HEK293 (cell line): ENCODE measurements around the gene CAPN6.

Source experiments
- CTCF ChIA-PET: fragments of 350-600 bp; formaldehyde crosslinking; extraction: SDS; loops from one replicate; lab custom pipeline; 2021; ENCODE audit warnings: antibody characterized with exemption; lab: Yijun Ruan, JAX
- POLR2A ChIA-PET: fragments of 300-600 bp; formaldehyde crosslinking; extraction: SDS; loops from one replicate; lab custom pipeline; 2020; ENCODE audit warnings: antibody characterized with exemption, inconsistent platforms; lab: Yijun Ruan, JAX
- H3K27ac ChIP-seq: fragments of 200-500 bp; sonication (Bioruptor generic); 2 replicates; pipeline ENCODE4 v1.5.1; 2014; ENCODE audit warnings: low read depth, low read length, control low read depth, inconsistent platforms; ENCODE audit errors: extremely low read depth
- H3K36me3 ChIP-seq, 2 experiments: fragments of 200-500 bp in 1 of 2; sonication (Bioruptor generic) in 1 of 2; 1 replicate in 1 of 2; 2 replicates in 1 of 2; pipeline ENCODE4 v1.5.1; 2014 to 2017; ENCODE audit warnings: inconsistent platforms in 2 of 2, low read length in 2 of 2; ENCODE audit not compliant: control insufficient read depth in 2 of 2, insufficient read depth in 1 of 2
- H3K4me1 ChIP-seq: fragments of 200-500 bp; sonication (Bioruptor generic); 2 replicates; pipeline ENCODE4 v1.5.1; 2014; ENCODE audit warnings: mild to moderate bottlenecking, low read length, inconsistent platforms; ENCODE audit not compliant: control insufficient read depth, insufficient read depth
- H3K4me3 ChIP-seq: 2 replicates; pipeline ENCODE4 v1.5.1; 2011; ENCODE audit warnings: low read depth, mild to moderate bottlenecking, control low read depth, low read length, moderate library complexity
- H3K9me3 ChIP-seq: fragments of 200-500 bp; sonication (Bioruptor generic); 2 replicates; pipeline ENCODE4 v1.5.1; 2014; ENCODE audit warnings: low read depth, low read length, inconsistent platforms; ENCODE audit not compliant: control insufficient read depth, insufficient read depth
- BCL11B ChIP-seq: fragments of 450-650 bp; formaldehyde crosslinking; IDR thresholded peaks from 2 replicates; pipeline ENCODE4 v1.5.1; 2016; ENCODE audit warnings: low read depth, missing biosample characterization, missing genetic modification characterization
- FEZF1 ChIP-seq: fragments of 450-650 bp; formaldehyde crosslinking; IDR thresholded peaks from 2 replicates; pipeline ENCODE4 v1.5.1; 2016; ENCODE audit warnings: missing biosample characterization, missing genetic modification characterization
- GLIS2 ChIP-seq: fragments of 450-650 bp; formaldehyde crosslinking; IDR thresholded peaks from 2 replicates; pipeline ENCODE4 v1.5.1; 2016; ENCODE audit warnings: missing biosample characterization, missing genetic modification characterization
- HOXC10 ChIP-seq: sonication (generic); formaldehyde crosslinking; IDR thresholded peaks from 2 replicates; pipeline ENCODE4 v1.8.1; 2023; ENCODE audit warnings: mild to moderate bottlenecking, missing genetic modification reagents
- TCF7L2 ChIP-seq: IDR thresholded peaks from 2 replicates; pipeline ENCODE4 v1.6.1; 2011; ENCODE audit warnings: low read depth, mild to moderate bottlenecking, inconsistent platforms, low read length, moderate library complexity, borderline replicate concordance
- ZBTB7A ChIP-seq: fragments of 450-650 bp; formaldehyde crosslinking; IDR thresholded peaks from 2 replicates; pipeline ENCODE4 v1.5.1; 2016; ENCODE audit warnings: low read depth, missing biosample characterization, missing genetic modification characterization
- ZFHX2 ChIP-seq: fragments of 450-650 bp; formaldehyde crosslinking; conservative IDR thresholded peaks from 2 replicates; pipeline ENCODE4 v1.5.1; 2016; ENCODE audit warnings: missing biosample characterization, missing genetic modification characterization
- ZFP41 ChIP-seq: fragments of 450-650 bp; formaldehyde crosslinking; IDR thresholded peaks from 2 replicates; pipeline ENCODE4 v1.5.1; 2016; ENCODE audit warnings: missing biosample characterization, missing genetic modification characterization, borderline replicate concordance
- ZFP69B ChIP-seq: fragments of 450-650 bp; formaldehyde crosslinking; IDR thresholded peaks from 2 replicates; pipeline ENCODE4 v1.5.1; 2016; ENCODE audit warnings: missing biosample characterization, missing genetic modification characterization
- ZNF146 ChIP-seq: fragments of 450-650 bp; formaldehyde crosslinking; IDR thresholded peaks from 2 replicates; pipeline ENCODE4 v1.5.1; 2016; ENCODE audit warnings: missing biosample characterization, missing genetic modification characterization
- ZNF16 ChIP-seq: fragments of 450-650 bp; formaldehyde crosslinking; IDR thresholded peaks from 2 replicates; pipeline ENCODE4 v1.5.1; 2016; ENCODE audit warnings: low read depth, missing biosample characterization, missing genetic modification characterization
- ZNF274 ChIP-seq, 2 experiments: fragments of 200-500 bp in 1 of 2; fragments of 450-650 bp in 1 of 2; sonication (Bioruptor generic) in 1 of 2; formaldehyde crosslinking in 1 of 2; IDR thresholded peaks; 2 replicates each; pipeline versions ENCODE4 v1.5.1 to v1.6.1; 2014 to 2016; ENCODE audit warnings: borderline replicate concordance in 1 of 2, inconsistent platforms in 1 of 2, low read length in 1 of 2, missing biosample characterization in 1 of 2, missing genetic modification characterization in 1 of 2
- ZNF324 ChIP-seq: fragments of 450-650 bp; formaldehyde crosslinking; IDR thresholded peaks from 2 replicates; pipeline ENCODE4 v1.5.1; 2016; ENCODE audit warnings: missing biosample characterization, missing genetic modification characterization
- ZNF335 ChIP-seq: fragments of 450-650 bp; formaldehyde crosslinking; conservative IDR thresholded peaks from 2 replicates; pipeline ENCODE4 v1.5.1; 2016; ENCODE audit warnings: missing biosample characterization, missing genetic modification characterization
- ZNF354C ChIP-seq: fragments of 450-650 bp; formaldehyde crosslinking; IDR thresholded peaks from 2 replicates; pipeline ENCODE4 v1.5.1; 2016; ENCODE audit warnings: missing biosample characterization, missing genetic modification characterization, low read depth, borderline replicate concordance
- ZNF37A ChIP-seq: fragments of 450-650 bp; IDR thresholded peaks from 2 replicates; pipeline ENCODE4 v1.5.1; 2018; ENCODE audit warnings: missing biosample characterization, missing genetic modification characterization
- ZNF391 ChIP-seq: fragments of 450-650 bp; formaldehyde crosslinking; IDR thresholded peaks from 2 replicates; pipeline ENCODE4 v1.5.1; 2016; ENCODE audit warnings: low read depth, missing biosample characterization, missing genetic modification characterization, borderline replicate concordance
- ZNF404 ChIP-seq: fragments of 450-650 bp; formaldehyde crosslinking; IDR thresholded peaks from 2 replicates; pipeline ENCODE4 v1.5.1; 2017; ENCODE audit warnings: missing biosample characterization, missing genetic modification characterization
- ZNF433 ChIP-seq: fragments of 450-650 bp; formaldehyde crosslinking; IDR thresholded peaks from 2 replicates; pipeline ENCODE4 v1.5.1; 2016; ENCODE audit warnings: missing biosample characterization, missing genetic modification characterization, low read depth
- ZNF621 ChIP-seq: fragments of 450-650 bp; formaldehyde crosslinking; IDR thresholded peaks from 2 replicates; pipeline ENCODE4 v1.5.1; 2017; ENCODE audit warnings: missing biosample characterization, missing genetic modification characterization
- ZNF624 ChIP-seq: fragments of 450-650 bp; formaldehyde crosslinking; IDR thresholded peaks from 2 replicates; pipeline ENCODE4 v1.5.1; 2017; ENCODE audit warnings: missing biosample characterization, missing genetic modification characterization
- ZNF626 ChIP-seq: fragments of 450-650 bp; sonication (Bioruptor Pico); formaldehyde crosslinking; IDR thresholded peaks from 2 replicates; pipeline ENCODE4 v1.5.1; 2018; ENCODE audit warnings: missing biosample characterization, missing genetic modification characterization, inconsistent platforms
- ZNF658 ChIP-seq: fragments of 450-650 bp; formaldehyde crosslinking; IDR thresholded peaks from 2 replicates; pipeline ENCODE4; 2016; ENCODE audit warnings: missing biosample characterization, missing genetic modification characterization
- ZNF664 ChIP-seq: fragments of 450-650 bp; formaldehyde crosslinking; IDR thresholded peaks from 2 replicates; pipeline ENCODE4 v1.5.1; 2016; ENCODE audit warnings: missing biosample characterization, missing genetic modification characterization
- ZNF785 ChIP-seq: fragments of 450-650 bp; formaldehyde crosslinking; IDR thresholded peaks from 2 replicates; pipeline ENCODE4 v1.5.1; 2016; ENCODE audit warnings: missing biosample characterization, missing genetic modification characterization
- ZNF837 ChIP-seq: fragments of 450-650 bp; formaldehyde crosslinking; IDR thresholded peaks from 2 replicates; pipeline ENCODE4 v1.5.1; 2016; ENCODE audit warnings: missing biosample characterization, missing genetic modification characterization
- TF ChIP-seq, protein P1 (sequence below): fragments of 450-650 bp; formaldehyde crosslinking; IDR thresholded peaks from 2 replicates; pipeline ENCODE4 v1.5.1; 2016; ENCODE audit warnings: missing biosample characterization, missing genetic modification characterization
- TF ChIP-seq, protein P2 (sequence below): fragments of 450-650 bp; formaldehyde crosslinking; optimal IDR thresholded peaks from 2 replicates; pipeline ENCODE3; 2016; ENCODE audit warnings: missing biosample characterization, mild to moderate bottlenecking, missing genetic modification characterization
- TF ChIP-seq, protein P3 (sequence below): fragments of 450-650 bp; formaldehyde crosslinking; IDR thresholded peaks from 2 replicates; pipeline ENCODE4 v1.5.1; 2017; ENCODE audit warnings: missing biosample characterization, missing genetic modification characterization
- TF ChIP-seq, protein P4 (sequence below): fragments of 450-650 bp; formaldehyde crosslinking; IDR thresholded peaks from 2 replicates; pipeline ENCODE4 v1.5.1; 2016; ENCODE audit warnings: missing biosample characterization, missing genetic modification characterization, low read depth

The CAPN6 gene

GRCh38 chrX:111283446-111283845 is 13.2 kb upstream of the CAPN6 start:
- Histone ChIP-seq H3K36me3 (no peaks in the 10 kb centered on the region), H3K4me1 (no peaks in the 10 kb centered on the region), H3K9me3 (no peaks in the 10 kb centered on the region), H3K27ac (no peak overlapping the region), H3K4me3 (no peak overlapping the region)
- CTCF ChIA-PET = no interaction called here
- TF ChIP-seq ZNF391 (no peak), ZBTB7A (tag by site-specific recombination) (no peak), ZNF16 (tag by site-specific recombination) (no peak), ZFHX2 (tag by site-specific recombination) (no peak), ZNF324 (tag by site-specific recombination) (no peak), TCF7L2 (no peak), ZNF433 (tag by site-specific recombination) (no peak), ZNF626 (no peak), GLIS2 (no peak), HOXC10 (no peak), ZNF404 (tag by site-specific recombination) (no peak), ZFP41 (no peak), ZNF837 (tag by site-specific recombination) (no peak)
- TF ChIP-seq, protein P1, sequence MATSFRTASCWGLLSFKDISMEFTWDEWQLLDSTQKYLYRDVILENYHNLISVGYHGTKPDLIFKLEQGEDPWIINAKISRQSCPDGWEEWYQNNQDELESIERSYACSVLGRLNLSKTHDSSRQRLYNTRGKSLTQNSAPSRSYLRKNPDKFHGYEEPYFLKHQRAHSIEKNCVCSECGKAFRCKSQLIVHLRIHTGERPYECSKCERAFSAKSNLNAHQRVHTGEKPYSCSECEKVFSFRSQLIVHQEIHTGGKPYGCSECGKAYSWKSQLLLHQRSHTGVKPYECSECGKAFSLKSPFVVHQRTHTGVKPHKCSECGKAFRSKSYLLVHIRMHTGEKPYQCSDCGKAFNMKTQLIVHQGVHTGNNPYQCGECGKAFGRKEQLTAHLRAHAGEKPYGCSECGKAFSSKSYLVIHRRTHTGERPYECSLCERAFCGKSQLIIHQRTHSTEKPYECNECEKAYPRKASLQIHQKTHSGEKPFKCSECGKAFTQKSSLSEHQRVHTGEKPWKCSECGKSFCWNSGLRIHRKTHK (tag by site-specific recombination) = no peak
- TF ChIP-seq, protein P2, sequence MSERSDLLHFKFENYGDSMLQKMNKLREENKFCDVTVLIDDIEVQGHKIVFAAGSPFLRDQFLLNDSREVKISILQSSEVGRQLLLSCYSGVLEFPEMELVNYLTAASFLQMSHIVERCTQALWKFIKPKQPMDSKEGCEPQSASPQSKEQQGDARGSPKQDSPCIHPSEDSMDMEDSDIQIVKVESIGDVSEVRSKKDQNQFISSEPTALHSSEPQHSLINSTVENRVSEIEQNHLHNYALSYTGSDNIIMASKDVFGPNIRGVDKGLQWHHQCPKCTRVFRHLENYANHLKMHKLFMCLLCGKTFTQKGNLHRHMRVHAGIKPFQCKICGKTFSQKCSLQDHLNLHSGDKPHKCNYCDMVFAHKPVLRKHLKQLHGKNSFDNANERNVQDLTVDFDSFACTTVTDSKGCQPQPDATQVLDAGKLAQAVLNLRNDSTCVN = no peak
- TF ChIP-seq, protein P3, sequence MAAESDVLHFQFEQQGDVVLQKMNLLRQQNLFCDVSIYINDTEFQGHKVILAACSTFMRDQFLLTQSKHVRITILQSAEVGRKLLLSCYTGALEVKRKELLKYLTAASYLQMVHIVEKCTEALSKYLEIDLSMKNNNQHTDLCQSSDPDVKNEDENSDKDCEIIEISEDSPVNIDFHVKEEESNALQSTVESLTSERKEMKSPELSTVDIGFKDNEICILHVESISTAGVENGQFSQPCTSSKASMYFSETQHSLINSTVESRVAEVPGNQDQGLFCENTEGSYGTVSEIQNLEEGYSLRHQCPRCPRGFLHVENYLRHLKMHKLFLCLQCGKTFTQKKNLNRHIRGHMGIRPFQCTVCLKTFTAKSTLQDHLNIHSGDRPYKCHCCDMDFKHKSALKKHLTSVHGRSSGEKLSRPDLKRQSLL (tag by site-specific recombination) = no peak
- POLR2A ChIA-PET = no interaction called here

DNA sequence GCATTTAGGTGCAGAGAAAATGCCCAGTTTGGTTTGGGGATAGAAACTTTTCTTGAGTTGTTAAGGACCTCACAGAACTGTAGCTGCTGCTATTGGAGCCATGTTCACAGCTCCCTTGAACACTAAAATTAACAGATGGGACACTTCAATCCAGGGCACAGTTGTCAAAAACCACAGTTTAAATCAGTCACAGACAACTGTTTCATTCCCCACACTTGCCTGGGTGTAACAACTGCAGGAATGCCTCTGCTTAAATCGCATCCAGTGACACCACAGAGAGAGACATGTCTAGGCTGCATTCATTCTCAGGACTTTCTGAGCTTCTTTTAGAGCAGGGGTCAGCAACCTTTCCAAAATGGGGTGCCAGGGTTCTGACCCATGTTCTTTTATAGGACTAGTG is 12.7 kb upstream of the CAPN6 start:
- TF ChIP-seq ZNF664 (tag by site-specific recombination) (no peak), FEZF1 (tag by site-specific recombination) (no peak), ZNF37A (tag by site-specific recombination) (no peak), ZNF621 (tag by site-specific recombination) (no peak), ZFP69B (tag by site-specific recombination) (no peak), ZNF274 (IDR thresholded peaks at IDR 0.05; ENCODE audit: low read length) (no peak), ZNF274 (tag by site-specific recombination; IDR thresholded peaks at IDR 0.05; ENCODE audit: borderline replicate concordance) (no peak), ZNF146 (tag by site-specific recombination) (no peak), ZNF658 (tag by site-specific recombination) (no peak), ZNF335 (tag by site-specific recombination) (no peak), ZNF785 (no peak), ZNF354C (tag by site-specific recombination) (no peak), GLIS2 (no peak), BCL11B (tag by site-specific recombination) (no peak), ZNF624 (tag by site-specific recombination) (no peak)
- TF ChIP-seq, protein P4, sequence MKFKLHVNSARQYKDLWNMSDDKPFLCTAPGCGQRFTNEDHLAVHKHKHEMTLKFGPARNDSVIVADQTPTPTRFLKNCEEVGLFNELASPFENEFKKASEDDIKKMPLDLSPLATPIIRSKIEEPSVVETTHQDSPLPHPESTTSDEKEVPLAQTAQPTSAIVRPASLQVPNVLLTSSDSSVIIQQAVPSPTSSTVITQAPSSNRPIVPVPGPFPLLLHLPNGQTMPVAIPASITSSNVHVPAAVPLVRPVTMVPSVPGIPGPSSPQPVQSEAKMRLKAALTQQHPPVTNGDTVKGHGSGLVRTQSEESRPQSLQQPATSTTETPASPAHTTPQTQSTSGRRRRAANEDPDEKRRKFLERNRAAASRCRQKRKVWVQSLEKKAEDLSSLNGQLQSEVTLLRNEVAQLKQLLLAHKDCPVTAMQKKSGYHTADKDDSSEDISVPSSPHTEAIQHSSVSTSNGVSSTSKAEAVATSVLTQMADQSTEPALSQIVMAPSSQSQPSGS (tag by site-specific recombination) = no peak

More for the DNA sequence above, 12.7 kb upstream of the CAPN6 start:
- H3K4me3 ChIP-seq = no peak overlapping the region
- H3K4me1 ChIP-seq = no peaks in the 10 kb centered on the region
- no peaks in the 10 kb centered on the region for H3K36me3 ChIP-seq
- H3K27ac ChIP-seq = no peak overlapping the region
- no peaks in the 10 kb centered on the region for H3K9me3 ChIP-seq
- ChIA-PET CTCF (no interaction called here), POLR2A (no interaction called here)
